HG03439 (cell line): ENCODE measurements around the gene PTGIR.
A peak's percentile ranks its signal among the peaks of the same experiment; 100 is the strongest.

Experiments used
- ATAC-seq: cut with Tn5 transposase; IDR thresholded peaks from one replicate; pipeline ENCODE4 v1.9.1; 2021; ENCODE audit warnings: mild to moderate bottlenecking, moderate library complexity; ENCODE audit not compliant: unreplicated experiment

The PTGIR gene

GRCh38 chr19:46601318-46602224, 23.3 kb downstream of the PTGIR start, which contains the start of gene CALM3:
Gene CALM3 (plus strand): TSS chr19:46601330. CDS start chr19:46601435, 105 bp downstream.
- ATAC-seq: no peak

GRCh38 chr19:46600384-46601317, 24.2 kb downstream of the PTGIR start:
- peak; percentile 88 for ATAC-seq

GRCh38 chr19:46599716-46600373, 25.0 kb downstream of the PTGIR start:
- ATAC-seq: no peak

- ATAC-seq: no peak
Measured at GRCh38 chr19:46598372-46598917, 26.4 kb downstream of the PTGIR start.

GRCh38 chr19:46596008-46596407, 28.9 kb downstream of the PTGIR start:
- ATAC-seq: no peak

GRCh38 chr19:46591870-46592269, 33.0 kb downstream of the PTGIR start:
- ATAC-seq: no peak

GRCh38 chr19:46591254-46591653, 33.6 kb downstream of the PTGIR start:
- ATAC-seq: no peak

GRCh38 chr19:46587861-46588260, 37.0 kb downstream of the PTGIR start:
- no peak for ATAC-seq

GRCh38 chr19:46586294-46586693, 38.6 kb downstream of the PTGIR start:
- no peak for ATAC-seq

- no peak for ATAC-seq
Measured at GRCh38 chr19:46585539-46585938, 39.4 kb downstream of the PTGIR start.

- no peak for ATAC-seq
Measured at GRCh38 chr19:46580247-46580646, 44.6 kb downstream of the PTGIR start.

- no peak for ATAC-seq
Measured at GRCh38 chr19:46579361-46579879, 45.5 kb downstream of the PTGIR start.

GRCh38 chr19:46578450-46578849, 46.4 kb downstream of the PTGIR start:
- no peak for ATAC-seq

GRCh38 chr19:46574533-46574932, 50.4 kb downstream of the PTGIR start:
- no peak for ATAC-seq

GRCh38 chr19:46573679-46574498, 51.0 kb downstream of the PTGIR start:
- no peak for ATAC-seq

GRCh38 chr19:46571495-46571894, 53.4 kb downstream of the PTGIR start:
- ATAC-seq: no peak
